Spinal cord (tissue), 10 donors: Measurements from ENCODE around the gene PXK. TPM values are rescaled to one million over a fixed set of nuclear protein-coding genes. Genes with fewer than 3 reads are reported as not detected.

Source experiments
- DNase-seq, 6 donors: peaks; one replicate each; pipeline versions ENCODE4 v3.0.0 to v3.0.0-alpha.2; 2013 to 2015; ENCODE audit warnings: low spot score in 6 of 6, low read depth in 4 of 6
- H3K27ac ChIP-seq: one replicate; pipeline ENCODE4 v1.5.1; 2013; ENCODE audit warnings: low read depth, low read length, control low read depth
- H3K27me3 ChIP-seq: one replicate; pipeline ENCODE4 v1.6.1; 2013; ENCODE audit warnings: low read length; ENCODE audit not compliant: control insufficient read depth, insufficient read depth
- H3K36me3 ChIP-seq: one replicate; pipeline ENCODE4 v1.6.1; 2013; ENCODE audit warnings: low read length; ENCODE audit not compliant: control insufficient read depth, insufficient read depth
- H3K4me1 ChIP-seq: one replicate; pipeline ENCODE4 v1.6.1; 2013; ENCODE audit warnings: low read length; ENCODE audit not compliant: control insufficient read depth, insufficient read depth
- H3K4me3 ChIP-seq: one replicate; pipeline ENCODE4 v1.5.1; 2013; ENCODE audit warnings: low read depth, low read length, control low read depth
- H3K9me3 ChIP-seq: one replicate; pipeline ENCODE4 v1.6.1; 2013; ENCODE audit warnings: low read length; ENCODE audit not compliant: control insufficient read depth, insufficient read depth
- WGBS: methylation state at CpG from one replicate; pipeline ENCODE4 v1.1.5; 2013; ENCODE audit warnings: missing lambda C conversion rate; ENCODE audit not compliant: insufficient coverage; 5-methylcytosine and 5-hydroxymethylcytosine counted together
- polyA plus RNA-seq, 2 donors: library from polyadenylated mRNA; unstranded; fragments of 120-200 nt; gene quantifications; one replicate each; pipeline ENCODE4 v1.2.1, GENCODE V29; 2013; ENCODE audit not compliant: insufficient read length in 2 of 2
- total RNA-seq, 2 donors: library from RNA; depleted of rRNA in 1 of 2; stranded (reverse); fragments of 120-200 nt in 1 of 2; fragments of >200 nt in 1 of 2; gene quantifications; one replicate each; pipeline versions ENCODE4 v1.2.3 to v1.2.4, GENCODE V29; 2013 to 2014
- donor health status: healthy.

The PXK gene
- total and polyA plus RNA-seq, 4 donors = 33.9 to 53.3 (median 43.8) TPM

DNA sequence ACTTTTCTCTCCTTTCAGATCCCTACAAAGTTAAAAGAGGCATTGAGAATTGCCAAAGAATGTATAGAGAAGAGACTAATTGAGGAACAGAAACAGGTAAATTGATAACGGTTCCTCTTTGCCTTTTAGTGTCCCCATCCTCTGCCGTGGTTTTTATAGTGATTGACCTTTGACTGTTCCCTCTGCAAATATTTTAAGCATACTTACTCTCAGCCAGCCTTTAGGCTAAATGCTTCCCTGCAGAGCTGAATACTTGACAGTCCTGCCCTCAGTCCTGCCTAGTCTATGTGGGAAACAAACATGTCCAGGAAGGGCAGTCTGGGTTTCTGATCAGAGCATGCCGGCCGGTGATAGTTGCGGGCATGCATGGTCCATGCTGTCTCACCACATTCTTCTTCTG lies 76.2 kb downstream of the PXK start:
- Histone ChIP-seq H3K27me3 (no peaks in the 10 kb centered on the region), H3K4me1 (no peaks in the 10 kb centered on the region), H3K4me3 (no peak overlapping the region), H3K27ac (no peak overlapping the region), H3K36me3 (peaks cover 36% of the 10 kb centered on the region), H3K9me3 (no peaks in the 10 kb centered on the region)
- no peak for DNase-seq
- WGBS = 81% methylated on average over 3 of the region's 5 CpGs

DNA sequence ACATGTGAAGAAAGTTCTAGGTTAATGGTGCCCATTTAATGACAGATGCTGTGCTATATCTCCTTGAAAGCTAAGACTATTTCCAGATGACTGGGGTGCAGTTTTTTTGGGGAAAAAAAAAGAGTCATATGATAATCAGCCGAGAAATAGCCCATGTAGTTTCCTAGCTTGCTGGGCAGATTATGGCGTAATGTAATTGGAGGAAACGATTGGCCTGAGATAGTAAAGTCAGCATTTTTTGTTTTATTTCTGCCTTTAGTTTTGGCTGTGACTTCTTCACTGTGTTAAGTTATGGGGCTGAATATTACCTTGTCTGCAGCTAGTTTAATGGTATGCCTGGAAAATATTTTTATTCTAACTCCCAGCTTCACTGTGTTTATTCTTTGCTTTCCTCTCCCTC lies 77.0 kb downstream of the PXK start:
- WGBS = 90% methylated on average over 3 of the region's 3 CpGs
- DNase-seq = no peak
- H3K27me3 ChIP-seq = no peaks in the 10 kb centered on the region
- H3K27ac ChIP-seq = no peak overlapping the region
- H3K36me3 ChIP-seq = peaks cover 36% of the 10 kb centered on the region
- no peak overlapping the region for H3K4me3 ChIP-seq
- H3K9me3 ChIP-seq = no peaks in the 10 kb centered on the region
- H3K4me1 ChIP-seq = peaks cover 4% of the 10 kb centered on the region

DNA sequence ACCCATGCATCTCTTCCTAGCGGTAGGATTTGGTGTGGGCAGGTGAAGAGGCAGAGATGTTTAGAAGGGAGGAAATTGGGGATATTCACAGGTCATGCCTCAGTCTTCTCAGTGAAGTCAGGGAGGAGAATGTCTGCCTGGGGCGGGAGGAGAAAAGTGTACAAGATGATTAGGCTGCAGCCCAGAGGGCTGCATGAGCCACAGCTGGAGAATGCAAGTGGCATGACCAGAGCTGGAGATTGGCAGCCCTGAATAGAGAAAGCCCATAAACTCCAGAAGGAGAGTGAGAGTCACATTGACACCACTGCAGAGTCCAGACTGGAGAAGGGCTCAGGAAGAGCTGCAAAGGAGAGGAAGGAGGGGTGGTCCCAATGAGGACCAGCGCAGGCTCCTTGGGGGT lies 78.3 kb downstream of the PXK start:
- no peak for DNase-seq
- Histone ChIP-seq H3K27ac (no peak overlapping the region), H3K9me3 (no peaks in the 10 kb centered on the region), H3K4me1 (peaks cover 4% of the 10 kb centered on the region), H3K36me3 (peaks cover 39% of the 10 kb centered on the region), H3K4me3 (no peak overlapping the region), H3K27me3 (no peaks in the 10 kb centered on the region)
- WGBS = 96% methylated on average over 3 of the region's 3 CpGs

DNA sequence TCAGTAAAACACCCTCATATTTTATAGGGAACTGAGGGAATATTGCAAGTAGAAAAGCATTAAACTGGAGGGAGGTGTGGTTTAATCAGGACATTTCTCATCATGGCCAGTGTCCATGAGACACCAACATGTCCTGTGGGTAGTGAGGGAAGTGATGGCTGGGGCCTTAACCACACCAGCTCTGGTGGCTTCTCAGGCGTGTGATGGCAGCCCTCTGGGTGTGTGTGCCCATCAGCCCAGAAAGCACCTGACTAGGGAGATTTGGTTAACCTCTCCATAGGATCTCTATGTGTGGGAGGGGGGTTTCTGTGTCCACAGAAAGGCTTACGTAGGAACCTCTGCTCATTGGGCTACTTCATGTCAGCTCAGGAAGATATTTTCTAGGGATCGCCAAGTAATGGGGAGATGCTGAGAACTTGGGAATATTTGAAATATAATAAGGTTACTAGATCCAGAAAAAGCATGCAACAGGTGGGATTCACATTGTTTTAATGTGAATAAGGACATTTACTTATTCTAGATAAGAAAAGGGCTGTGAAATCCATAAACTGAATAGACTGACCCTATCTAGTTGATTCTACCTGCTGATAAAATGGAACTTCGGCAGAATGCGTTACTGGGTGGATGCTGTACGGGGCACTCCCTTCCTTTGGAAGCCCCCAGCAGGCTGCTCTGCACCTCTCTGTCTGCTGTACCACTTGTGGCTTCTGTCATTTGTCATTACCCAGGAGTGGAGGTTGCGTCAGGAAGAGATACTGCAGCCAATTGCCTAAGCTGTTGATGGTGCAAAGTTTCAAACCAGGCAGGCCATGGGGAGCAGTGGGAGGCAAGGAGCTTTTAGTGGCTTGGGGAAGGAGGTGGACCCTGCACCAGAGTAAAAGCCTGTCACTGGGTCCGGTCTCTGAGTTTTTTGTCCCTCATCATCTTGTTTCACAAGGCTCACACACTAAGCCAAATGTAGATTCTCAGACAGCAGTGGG lies 79.4 kb downstream of the PXK start:
- Histone ChIP-seq H3K36me3 (peaks cover 40% of the 10 kb centered on the region), H3K27ac (no peak overlapping the region), H3K4me1 (peaks cover 4% of the 10 kb centered on the region), H3K27me3 (no peaks in the 10 kb centered on the region), H3K9me3 (no peaks in the 10 kb centered on the region), H3K4me3 (no peak overlapping the region)
- no peak for DNase-seq
- 88% methylated on average over 8 of the region's 8 CpGs for WGBS

DNA sequence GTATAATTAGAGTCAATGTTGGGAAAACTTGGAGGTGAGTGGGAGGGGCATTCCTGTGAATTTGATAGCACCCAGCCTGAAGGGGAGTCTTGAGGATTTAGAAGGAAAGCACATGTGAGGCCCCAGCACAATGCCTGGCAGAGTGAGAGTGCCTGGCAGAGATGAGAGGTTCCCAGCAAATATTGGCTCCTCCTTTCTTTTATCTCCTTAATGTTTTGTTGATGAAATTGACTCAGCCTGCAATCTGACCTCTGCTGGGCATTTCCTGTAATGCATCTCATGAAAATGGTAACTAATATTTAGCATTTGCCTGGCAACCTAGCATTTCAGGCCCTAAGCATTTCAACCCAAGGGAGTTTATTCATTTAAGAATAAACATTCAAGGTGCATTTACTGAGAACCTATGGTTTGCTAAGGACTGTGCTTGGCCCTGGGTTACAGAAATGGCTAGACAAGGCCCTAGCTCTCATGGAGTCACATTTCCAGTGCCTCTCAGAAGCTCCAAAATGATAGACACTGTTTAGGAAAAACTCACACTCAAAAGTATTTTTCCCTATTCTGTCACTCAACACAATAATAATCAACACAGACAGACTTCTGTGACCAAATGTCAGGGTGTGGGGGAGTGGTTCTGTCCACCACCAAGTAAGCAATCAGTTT lies 82.0 kb downstream of the PXK start:
- no peaks in the 10 kb centered on the region for H3K27me3 ChIP-seq
- H3K36me3 ChIP-seq = peaks cover 34% of the 10 kb centered on the region
- no peak overlapping the region for H3K27ac ChIP-seq
- H3K4me3 ChIP-seq = no peak overlapping the region
- no peaks in the 10 kb centered on the region for H3K9me3 ChIP-seq
- H3K4me1 ChIP-seq = peaks cover 4% of the 10 kb centered on the region
- DNase-seq = peak in 5 of 6 donors; percentile 30 to 89 (median 59)

DNA sequence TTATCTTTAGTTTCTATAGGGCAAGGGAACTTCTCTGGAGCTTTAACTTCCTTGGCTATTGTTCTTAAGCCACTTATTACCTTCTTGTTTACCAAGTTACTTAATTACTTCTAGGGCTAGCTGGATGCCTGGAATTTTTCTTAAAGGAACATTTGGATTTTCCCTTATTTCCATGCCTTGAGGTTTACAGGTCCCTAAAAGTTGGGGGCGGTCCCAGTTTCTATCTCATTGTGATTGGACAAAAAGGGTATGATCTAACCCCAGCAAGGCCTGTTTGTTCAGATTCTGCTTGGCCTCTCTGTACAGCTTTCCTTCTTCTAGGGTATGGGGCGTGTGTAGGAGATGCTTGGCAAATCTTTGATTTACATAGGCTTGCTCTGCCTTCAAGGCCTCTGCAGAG lies 83.5 kb downstream of the PXK start:
- 100% methylated on average over 1 of the region's 2 CpGs for WGBS
- Histone ChIP-seq H3K9me3 (no peaks in the 10 kb centered on the region), H3K27me3 (no peaks in the 10 kb centered on the region), H3K36me3 (peaks cover 28% of the 10 kb centered on the region), H3K4me3 (no peak overlapping the region), H3K4me1 (peaks cover 4% of the 10 kb centered on the region), H3K27ac (no peak overlapping the region)
- no peak for DNase-seq

DNA sequence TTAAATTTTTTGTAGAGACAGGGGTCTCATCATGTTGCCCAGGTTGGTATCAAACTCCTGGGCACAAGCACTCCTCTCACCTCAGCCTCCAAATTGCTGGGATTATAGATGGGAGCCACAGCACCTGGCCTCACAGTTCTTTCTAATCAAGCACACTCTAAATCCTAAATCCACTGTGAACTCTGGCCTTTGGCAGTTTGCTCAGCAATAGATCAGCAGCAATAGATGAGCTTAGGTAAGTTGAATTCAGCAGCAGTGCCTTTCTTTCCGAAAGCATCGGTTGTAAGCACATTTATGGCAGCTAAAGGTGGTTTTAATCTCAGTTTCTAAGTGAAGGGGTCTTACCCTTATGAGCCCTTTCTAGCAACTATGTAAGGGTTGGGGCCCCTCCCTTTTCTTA lies 84.4 kb downstream of the PXK start:
- Histone ChIP-seq H3K27me3 (no peaks in the 10 kb centered on the region), H3K9me3 (no peaks in the 10 kb centered on the region), H3K36me3 (peaks cover 32% of the 10 kb centered on the region), H3K4me1 (peaks cover 4% of the 10 kb centered on the region), H3K27ac (no peak overlapping the region), H3K4me3 (no peak overlapping the region)
- WGBS = 100% methylated on average over 1 of the region's 2 CpGs
- DNase-seq = no peak

DNA sequence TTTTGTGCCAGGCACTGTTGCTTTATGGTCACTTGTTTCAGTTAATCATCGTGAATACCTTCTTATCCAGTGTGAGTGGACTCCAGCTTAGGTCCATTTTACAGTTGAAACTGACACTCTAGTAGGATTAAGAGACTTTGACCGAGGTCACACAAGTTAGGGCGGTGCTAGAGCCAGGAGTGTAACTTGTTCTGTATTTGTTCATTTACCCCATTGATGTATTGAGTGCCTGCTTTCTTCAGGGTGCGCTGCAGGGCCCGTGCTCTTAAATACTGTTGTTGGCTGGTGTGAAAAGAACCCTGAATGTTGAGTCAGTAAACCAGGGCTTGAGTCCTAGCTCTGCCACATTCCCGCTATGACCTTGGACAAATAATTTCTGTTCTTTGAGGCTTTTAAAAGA lies 85.5 kb downstream of the PXK start:
- no peaks in the 10 kb centered on the region for H3K27me3 ChIP-seq
- no peak overlapping the region for H3K27ac ChIP-seq
- H3K36me3 ChIP-seq = peaks cover 29% of the 10 kb centered on the region
- no peak for DNase-seq
- H3K9me3 ChIP-seq = no peaks in the 10 kb centered on the region
- H3K4me1 ChIP-seq = peaks cover 4% of the 10 kb centered on the region
- no peak overlapping the region for H3K4me3 ChIP-seq
- 73% methylated on average over 5 of the region's 6 CpGs for WGBS

DNA sequence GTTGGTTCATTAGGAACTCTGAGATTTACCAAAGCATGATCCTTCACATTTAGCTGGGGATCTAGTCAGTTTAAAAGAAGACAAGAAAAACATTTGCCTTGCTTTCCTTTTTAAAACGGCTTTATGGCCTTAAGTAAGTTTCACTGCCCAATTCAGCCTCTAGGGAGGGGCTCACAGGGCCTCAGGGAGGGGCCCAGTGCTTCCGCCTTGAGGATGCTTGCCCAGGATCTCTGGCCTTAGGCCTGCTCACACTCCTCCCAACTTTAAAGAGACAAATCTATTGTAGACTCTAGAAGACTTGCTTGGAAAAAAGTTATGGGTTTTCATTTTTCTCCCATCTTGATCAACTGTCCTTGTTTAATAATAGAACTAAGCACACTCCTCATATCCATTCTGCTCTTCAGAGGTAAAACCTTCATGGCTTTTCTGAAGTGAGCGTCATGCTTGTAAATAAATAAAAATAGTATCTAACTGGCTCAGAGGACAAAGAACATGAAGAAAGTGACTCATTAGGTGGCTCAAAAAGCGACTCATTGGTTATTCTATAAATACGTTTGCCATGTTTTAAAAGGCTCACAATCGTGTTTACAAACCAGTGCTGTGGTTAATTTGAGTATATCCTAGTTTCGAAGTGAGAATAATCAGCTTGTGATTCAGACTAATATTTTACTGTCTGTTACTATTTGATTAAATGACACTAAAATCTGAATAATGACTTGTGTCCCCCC lies 87.3 kb downstream of the PXK start:
- WGBS = 96% methylated on average over 3 of the region's 7 CpGs
- peaks cover 4% of the 10 kb centered on the region for H3K4me1 ChIP-seq
- no peaks in the 10 kb centered on the region for H3K27me3 ChIP-seq
- H3K27ac ChIP-seq = no peak overlapping the region
- peaks cover 34% of the 10 kb centered on the region for H3K36me3 ChIP-seq
- no peak overlapping the region for H3K4me3 ChIP-seq
- no peaks in the 10 kb centered on the region for H3K9me3 ChIP-seq
- no peak for DNase-seq
